ENCODE measurements around the gene TSPAN9.
A peak's percentile ranks its signal among the peaks of the same experiment; 100 is the strongest.
"Not testable (repeated sequence)": the region's sequence is repeated elsewhere in the genome, so short reads cannot be mapped to it uniquely, and the experiment has no call there.

TSPAN9 gene

GRCh38 chr12:3044141-3044630 lies 33.0 kb upstream of the TSPAN9 start:
- DNase-seq = no peak

DNA sequence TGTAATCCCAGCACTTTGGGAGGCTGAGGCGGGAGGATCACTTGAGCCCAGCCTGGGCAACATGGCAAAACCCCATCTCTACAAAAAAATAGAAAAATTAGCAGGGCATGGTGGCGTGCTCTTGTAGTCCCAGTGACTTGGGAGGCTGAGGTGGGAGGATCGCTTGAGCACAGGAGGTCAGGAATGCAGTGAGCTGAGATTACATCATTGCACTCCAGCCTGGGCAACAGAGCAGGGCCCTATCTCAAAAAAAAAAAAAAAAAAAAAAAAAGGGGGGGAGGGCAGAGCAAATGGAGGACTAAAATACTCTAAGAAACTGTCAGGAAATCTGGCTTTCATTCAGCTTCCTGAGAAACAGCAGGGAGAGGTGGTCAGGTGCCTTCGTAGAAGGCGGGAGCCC lies 31.7 kb upstream of the TSPAN9 start:
- DNase-seq = no peak

DNA sequence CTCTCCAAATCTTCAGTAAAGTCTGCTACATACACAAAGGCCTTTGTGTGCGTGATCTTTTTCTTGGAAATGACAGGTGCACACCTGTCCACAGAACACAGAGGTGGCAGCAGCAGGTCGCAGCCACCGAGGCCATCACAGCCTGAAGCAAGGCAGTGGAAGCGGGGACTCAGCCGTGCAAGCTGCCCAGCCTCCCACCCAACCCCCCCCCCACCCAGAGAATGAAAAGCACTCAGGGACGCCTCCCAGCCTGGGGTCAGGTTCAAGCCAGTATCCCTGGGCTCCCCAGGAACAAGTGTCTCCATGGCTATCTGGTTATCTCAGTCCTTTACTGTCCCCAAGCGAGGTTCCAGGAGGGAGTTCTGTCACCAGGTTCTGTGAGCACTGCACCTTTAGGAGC lies 31.2 kb upstream of the TSPAN9 start:
- no peak for DNase-seq

GRCh38 chr12:3046441-3047200 lies 30.6 kb upstream of the TSPAN9 start:
- DNase-seq = no peak

GRCh38 chr12:3047961-3048360 lies 29.2 kb upstream of the TSPAN9 start:
- DNase-seq = no peak

DNA sequence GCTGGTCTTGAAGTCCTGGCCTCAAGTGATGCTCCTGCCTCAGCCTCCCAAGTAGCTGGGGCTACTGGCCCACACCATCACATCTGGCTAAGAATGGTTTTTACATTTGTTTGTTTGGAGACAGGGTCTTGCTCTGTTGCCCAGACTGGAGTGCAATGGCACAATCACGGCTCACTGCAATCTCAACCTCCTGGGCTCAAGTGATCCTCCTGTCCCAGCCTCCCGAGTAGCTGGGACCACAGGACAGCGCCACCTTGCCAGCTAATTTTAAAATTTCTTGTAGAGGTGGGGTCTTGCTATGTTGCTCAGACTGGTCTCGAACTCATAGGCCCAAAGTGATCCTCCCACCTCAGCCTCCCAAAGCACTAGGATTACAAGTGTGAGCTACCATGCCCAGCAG lies 28.6 kb upstream of the TSPAN9 start:
- no peak for DNase-seq

GRCh38 chr12:3049176-3049575 lies 28.0 kb upstream of the TSPAN9 start:
- DNase-seq = no peak

DNA sequence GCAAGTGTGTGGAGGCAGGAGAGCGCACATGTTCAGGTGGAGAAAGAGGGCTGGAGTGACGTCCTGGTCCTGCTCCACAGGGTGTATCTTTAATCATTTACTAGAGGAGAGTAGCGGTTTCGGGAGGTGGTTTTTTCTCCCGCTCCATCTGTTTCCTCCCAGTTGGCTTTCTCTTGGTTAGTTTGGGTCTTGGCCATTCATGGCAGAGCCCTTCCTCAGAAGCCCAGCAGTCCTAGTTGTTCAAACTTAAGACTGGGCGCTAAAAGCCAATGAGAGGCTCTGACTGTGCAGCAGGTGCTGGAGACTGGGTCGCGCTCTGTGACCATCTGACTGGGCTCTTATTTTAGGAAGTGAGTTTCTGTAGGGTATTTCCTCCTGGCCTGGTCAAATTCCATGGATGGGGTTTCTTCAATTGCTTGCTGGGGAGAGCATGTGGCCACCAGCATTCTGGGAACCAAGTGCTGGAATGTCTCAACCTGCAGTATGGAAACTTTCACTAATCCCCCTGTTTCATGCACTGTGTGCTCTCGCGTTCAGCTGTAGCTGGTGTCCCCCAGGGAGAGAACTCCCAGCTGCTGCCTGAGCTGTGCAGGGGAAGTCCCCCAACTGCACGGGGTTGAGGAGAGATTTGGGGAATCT lies 27.4 kb upstream of the TSPAN9 start:
- no peak for DNase-seq

GRCh38 chr12:3054374-3054773 lies 22.8 kb upstream of the TSPAN9 start:
- no peak for DNase-seq

- no peak for DNase-seq
Measured at GRCh38 chr12:3055026-3055703, 22.0 kb upstream of the TSPAN9 start.

DNA sequence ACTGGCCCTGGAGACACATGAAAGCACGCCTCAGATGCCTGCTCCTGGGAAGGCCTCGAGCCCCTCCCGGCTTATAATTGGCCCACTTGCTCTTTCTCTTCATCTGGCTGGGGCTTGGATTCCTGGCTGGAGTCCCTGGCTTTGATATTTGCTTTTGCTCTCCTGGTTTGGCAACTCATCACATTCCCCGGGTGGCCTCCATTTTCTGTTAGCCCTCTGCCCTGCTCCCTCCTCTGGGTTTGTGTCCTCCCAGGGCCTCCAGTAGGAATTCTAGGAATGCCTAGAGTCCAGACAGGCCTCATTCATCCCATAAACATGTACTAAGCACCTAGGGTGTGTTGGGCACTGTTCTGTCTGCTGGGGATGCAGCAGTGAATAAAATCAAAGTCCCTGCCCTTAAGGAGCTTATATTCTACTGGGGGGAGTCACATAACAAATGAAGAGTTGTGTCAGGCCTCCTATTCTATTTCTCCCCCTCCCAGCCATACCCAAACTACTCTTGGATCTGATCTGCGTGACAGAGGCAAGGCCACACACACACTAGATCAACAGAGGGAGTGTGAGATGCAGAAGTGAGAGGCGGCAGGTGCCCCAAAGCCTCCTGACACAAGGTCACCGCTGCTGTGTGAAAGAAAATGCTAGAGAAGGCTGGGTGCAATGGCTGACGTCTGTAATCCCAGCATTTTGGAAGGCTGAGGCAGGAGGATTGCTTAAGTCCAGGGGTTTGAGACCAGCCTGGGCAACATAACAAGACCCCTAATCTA lies 21.3 kb upstream of the TSPAN9 start:
- no peak for DNase-seq

DNA sequence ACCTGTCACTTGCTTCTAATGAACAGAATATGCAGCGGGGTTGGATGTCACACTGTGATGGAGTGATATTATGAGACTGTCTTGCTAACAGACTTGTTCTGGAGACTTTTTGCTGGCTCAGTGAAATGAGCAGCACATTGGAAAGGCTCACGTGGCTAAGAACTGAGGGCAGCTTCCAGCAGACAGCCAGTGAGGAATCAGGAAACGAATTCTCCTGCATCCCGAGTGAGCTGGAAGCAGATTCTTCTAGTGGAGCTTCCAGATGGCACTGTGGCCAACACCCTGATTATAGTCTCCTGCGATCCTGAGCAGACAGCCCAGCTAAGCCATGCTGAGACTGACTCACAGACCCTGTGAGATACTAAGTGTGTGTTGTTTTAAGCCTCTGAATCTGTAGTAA lies 16.1 kb upstream of the TSPAN9 start:
- DNase-seq = no peak

- DNase-seq = no peak
Measured at GRCh38 chr12:3061501-3062215, 15.5 kb upstream of the TSPAN9 start.

DNA sequence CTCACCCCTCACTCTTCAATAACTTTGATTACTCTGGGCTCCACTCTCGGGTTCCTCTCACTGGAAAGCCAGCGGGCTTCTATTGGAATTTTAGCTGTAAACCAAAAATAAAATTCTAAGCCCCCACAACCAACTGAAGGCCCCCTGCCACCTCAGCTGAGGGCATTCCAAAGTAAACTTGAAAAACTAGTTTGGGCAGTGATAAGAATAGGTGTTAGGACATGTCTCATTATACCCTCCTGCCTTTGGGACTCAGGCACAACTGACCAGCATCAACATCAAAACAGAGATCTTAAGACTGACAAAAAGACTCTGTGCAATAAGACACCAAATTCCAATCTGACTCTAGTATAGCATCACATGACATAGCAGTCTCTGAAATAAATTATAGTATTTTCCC lies 11.9 kb upstream of the TSPAN9 start:
- DNase-seq = no peak

DNA sequence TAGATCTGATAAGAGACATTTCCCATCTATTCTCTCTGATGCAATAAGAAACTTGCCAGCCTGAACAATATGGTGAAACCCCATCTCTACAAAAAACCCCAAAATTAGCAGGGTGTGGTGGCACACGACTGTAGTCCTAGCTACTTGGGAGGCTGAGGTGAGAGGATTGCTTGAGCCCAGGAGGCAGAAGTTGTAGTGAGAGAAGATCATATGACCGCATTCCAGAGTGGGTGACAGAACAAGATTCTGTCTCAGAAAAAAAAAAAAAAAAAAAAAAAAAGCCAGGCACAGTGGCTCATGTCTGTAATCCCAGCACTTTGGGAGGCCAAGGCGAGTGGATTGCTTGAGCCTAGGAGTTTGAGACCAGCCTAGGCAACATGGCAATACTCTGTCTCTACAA lies 11.3 kb upstream of the TSPAN9 start:
- DNase-seq = not testable (repeated sequence)

DNA sequence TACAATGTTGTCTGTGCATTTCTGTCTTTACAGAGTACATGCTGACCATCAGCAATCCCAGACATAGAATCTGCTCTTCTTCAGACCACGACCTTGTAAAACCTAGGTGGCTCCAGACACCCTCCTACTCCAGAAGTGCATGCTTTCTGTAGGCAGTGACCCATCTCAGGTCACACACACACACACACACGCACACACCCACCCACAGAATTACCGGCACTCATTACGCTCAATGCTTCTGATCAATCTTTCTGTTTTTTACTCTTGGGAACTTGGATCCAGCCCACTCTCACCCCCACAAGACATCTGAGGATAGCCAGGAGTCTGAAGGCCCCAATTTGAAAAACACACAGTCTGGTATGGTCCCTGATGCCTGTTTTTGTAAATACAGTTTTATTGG lies 7.5 kb upstream of the TSPAN9 start:
- no peak for DNase-seq

- no peak for DNase-seq
Measured at GRCh38 chr12:3071107-3071506, 6.1 kb upstream of the TSPAN9 start.

DNA sequence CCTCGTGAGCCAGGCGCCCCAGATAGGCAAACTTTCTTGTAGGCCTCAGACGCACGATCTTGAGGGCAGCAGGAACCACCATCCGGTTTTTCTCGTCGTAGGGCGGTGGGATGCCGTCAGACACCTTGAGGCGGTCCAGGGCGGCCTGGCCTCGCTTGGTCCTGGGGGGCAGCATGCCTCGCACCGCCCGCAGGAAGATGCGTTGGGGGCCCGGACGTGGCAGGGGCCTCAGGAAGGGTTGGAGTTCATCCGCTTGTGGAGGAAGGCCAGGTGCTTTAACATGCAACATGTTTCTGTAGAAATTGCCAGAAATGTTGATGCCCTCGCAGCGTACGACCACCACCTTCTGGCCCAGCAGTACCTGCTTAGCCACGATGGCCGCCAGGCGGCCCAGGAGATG lies 5.5 kb upstream of the TSPAN9 start:
- DNase-seq = no peak

DNA sequence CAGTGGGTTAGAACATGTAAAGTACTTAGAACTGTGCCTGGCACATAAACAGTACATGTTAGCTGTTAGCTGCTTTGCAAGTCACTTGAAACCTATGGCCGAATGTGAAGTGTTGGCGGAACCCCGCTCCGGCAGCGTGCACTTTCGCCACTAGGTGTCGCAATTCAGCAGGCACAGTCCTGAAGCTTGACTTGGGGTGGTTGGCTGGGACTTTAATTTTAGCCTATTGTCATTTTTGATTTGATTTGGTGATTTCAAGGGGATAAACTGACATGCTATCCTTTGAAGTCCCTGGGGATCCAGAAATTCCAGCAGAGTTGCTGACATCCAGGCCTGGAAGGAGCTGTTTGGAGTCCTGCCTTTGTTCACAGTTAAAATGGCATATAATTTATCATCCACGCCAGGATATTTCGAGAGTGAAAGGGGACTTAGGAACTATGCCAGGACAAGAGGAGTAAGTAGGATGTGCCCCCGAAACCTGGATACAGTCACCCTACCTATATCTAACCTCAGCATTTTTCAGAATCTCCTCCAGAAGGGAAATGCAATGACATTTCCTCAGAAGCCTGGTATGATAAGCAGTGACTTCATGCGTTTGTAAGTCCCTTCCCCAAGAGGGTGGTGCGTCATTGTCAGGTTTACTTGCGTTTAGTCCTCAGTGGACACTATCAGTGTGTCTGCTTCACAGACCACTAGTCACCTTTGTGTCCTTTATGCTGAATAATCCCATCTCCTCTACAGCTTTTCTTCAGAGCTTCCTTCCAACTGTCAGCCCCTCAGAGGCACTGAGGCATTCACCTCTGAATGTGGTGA lies 3.5 kb upstream of the TSPAN9 start:
- peak; percentile 88 for DNase-seq

DNA sequence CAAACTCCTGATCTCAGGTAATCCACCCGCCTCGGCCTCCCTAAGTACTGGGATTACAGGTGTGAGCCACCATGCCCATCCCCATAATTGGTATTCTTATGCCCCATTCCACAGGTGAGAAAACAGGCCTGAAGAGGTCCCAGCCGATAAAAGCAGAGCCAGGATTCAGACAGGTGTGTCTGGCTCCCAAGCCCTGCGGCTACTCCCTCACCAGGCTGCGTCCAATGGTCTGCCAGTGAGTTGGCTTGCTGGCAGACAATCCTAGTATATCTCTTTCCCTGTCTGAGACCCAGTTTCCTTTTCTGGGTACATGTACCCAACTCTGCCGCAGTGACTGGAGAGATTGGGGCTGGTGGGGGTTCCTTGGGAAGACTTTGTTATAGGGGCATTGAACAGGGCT lies 1.9 kb upstream of the TSPAN9 start:
- DNase-seq = no peak

DNA sequence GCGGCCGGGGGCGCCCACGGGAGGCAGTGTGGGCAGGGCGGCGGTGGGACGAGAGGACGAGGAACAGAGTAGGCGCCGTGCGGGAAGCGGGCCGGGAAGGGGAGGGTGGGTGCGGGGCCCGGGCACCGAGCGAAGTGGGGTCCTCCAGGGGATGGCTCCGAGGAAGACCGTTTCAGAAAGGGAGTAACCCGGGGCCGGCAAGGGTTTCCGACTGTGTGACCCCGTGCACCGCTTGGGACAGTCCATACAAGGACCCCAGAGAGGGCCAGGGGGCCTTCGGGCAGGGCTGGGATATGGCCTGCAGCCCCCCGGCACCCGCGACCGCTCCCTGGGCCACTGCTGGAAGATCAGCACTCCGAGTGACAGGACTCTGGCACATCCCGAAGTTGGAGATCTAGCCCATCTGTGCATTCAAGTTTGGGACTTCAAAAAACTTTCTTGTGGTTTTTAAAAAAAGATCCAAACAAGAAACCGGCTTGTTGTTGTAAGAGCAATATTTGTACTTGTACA lies 448 bp downstream of the TSPAN9 start:
- DNase-seq = peak; percentile 11

All from activated CD4-positive, alpha-beta T cell treated with anti-CD3 and anti-CD28 coated beads for 48 hours (primary cell).